TTC549 (cell line): Measurements from ENCODE around the gene CNP.

Experiments used
- FAIRE-seq: peaks from 2 replicates; lab custom pipeline; 2012; peaks lifted over from hg19 to GRCh38; lab: Jason Lieb, UNC

The CNP gene

GRCh38 chr17:41942626-41943373 is 23.8 kb upstream of the CNP start:
- FAIRE-seq: no peak

DNA sequence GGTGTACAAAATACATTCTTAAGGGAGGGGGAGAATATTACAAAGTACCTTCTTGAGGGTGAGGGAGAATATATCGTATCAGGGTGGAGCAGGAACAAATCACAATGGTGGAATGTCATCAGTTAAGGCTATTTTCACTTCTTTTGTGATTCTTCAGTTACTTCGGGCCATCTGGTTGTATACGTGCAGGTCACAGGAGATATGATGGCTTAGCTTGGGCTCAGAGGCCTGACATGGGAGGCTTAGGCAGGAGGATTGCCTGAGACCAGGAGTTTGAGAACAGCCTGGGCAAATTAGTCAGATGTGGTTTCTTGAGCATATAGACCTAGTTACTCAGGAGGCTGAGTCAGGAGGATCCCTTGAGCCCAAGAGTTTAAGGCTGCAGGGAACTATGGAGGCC is 23.1 kb upstream of the CNP start:
- FAIRE-seq: no peak

- no peak for FAIRE-seq
Measured at GRCh38 chr17:41944943-41945342, 21.7 kb upstream of the CNP start.

DNA sequence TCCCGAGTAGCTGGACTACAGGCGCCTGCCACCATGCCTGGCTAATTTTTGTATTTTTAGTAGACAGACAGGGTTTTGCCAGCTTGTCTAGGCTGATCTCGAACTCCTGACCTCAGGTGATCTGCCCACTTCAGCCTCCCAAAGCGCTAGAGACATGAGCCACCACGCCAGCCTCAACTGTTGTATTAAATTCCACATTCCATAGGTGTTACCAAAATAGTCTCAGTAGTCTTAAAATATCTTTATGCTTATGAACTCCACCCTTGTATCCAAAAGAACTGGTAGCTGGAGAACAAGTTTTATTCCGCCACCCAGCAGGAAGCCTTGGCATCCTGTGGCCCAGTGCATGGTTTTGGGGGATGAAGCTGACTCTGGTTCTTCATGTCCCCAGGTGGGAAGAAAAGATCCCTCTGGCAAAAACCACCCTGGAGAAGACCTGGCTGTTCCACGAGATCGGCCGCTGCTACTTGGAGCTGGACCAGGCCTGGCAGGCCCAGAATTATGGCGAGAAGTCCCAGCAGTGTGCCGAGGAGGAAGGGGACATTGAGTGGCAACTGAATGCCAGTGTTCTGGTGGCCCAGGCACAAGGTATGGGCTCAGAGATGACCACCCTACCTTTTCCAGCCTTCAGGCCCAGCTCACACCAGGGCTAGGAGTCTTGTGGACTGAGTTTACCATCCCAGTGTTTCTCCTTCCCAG is 17.7 kb upstream of the CNP start:
- no peak for FAIRE-seq

GRCh38 chr17:41956522-41956921 is 10.1 kb upstream of the CNP start:
- FAIRE-seq: no peak

DNA sequence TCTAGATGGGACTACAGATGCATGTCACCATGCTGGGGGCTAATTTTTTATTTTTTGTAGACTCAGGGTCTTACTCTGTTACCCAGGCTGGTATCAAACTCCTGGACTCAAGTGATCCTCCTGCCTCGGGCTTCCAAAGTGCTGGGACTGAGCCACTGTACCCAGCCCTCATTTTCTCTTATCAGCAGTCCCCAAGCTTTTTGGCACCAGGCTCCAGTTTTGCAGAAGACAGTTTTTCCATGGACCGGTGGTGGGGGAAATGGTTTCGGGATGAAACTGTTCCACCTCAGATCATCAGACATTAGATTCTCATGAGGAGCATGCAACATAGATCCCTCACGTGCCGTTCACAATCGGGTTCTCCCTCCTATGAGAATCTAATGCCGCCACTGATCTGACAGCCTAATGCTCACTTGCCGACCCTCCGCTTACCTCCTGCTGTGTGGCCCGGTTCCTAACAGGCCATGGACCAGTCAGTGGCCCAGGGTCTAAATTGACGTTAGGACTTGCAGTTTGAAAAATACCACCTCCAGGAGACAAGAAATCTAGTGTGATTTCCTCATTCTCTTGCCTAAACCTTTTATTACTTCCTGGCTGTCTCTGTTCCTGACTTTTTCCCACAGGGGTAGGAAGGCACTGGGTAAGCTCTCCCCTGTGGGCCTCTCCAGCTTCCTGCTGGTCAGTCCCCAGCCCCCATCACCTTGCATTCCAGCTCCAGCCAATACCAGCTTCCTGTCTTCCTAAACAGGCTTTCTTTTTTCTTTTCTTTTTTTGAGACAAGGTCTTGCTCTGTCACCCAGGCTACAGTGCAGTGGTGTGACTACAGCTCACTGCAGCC is 9.3 kb upstream of the CNP start:
- FAIRE-seq: no peak

GRCh38 chr17:41957869-41958439 is 8.6 kb upstream of the CNP start:
- no peak for FAIRE-seq

GRCh38 chr17:41959030-41959335 is 7.6 kb upstream of the CNP start:
- no peak for FAIRE-seq

- FAIRE-seq: no peak
Measured at GRCh38 chr17:41959336-41960095, 7.1 kb upstream of the CNP start.

GRCh38 chr17:41962111-41962510 is 4.5 kb upstream of the CNP start:
- FAIRE-seq: no peak

DNA sequence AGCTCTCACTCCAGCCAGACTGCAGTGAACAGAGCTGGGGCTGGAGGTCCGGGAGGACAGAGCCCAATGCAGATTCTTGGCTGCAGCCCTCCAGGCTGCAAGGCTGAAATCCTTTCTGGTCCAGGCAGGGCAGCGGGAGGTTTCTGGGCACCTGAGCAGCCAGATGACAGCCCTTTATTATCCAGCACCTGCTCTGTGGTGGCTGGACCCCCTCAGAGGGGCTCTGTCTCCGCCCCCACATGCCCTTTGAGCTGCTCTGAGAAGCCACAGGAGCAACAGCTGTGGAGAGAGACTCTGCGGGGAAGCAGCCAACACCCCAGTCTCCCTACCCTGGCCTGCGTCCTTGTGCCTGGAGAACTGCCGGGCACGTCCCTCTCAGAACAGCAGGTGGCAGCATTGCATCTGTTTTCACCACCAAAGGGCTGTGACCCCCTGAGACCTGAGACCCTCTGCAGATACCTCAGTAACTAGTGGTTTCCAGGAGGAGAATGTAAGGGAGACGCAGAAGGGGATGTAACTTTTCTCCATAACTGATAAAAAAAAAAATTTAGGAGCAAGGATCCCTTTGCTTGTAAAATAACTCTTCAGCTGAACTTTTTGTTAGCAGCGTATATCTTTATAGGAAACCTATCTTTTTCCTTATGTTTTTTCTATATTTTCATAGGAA is 3.7 kb upstream of the CNP start:
- FAIRE-seq: no peak

- no peak for FAIRE-seq
Measured at GRCh38 chr17:41965694-41966462, 717 bp upstream of the CNP start.

GRCh38 chr17:41967141-41967920 is 736 bp downstream of the CNP start:
- FAIRE-seq: no peak

DNA sequence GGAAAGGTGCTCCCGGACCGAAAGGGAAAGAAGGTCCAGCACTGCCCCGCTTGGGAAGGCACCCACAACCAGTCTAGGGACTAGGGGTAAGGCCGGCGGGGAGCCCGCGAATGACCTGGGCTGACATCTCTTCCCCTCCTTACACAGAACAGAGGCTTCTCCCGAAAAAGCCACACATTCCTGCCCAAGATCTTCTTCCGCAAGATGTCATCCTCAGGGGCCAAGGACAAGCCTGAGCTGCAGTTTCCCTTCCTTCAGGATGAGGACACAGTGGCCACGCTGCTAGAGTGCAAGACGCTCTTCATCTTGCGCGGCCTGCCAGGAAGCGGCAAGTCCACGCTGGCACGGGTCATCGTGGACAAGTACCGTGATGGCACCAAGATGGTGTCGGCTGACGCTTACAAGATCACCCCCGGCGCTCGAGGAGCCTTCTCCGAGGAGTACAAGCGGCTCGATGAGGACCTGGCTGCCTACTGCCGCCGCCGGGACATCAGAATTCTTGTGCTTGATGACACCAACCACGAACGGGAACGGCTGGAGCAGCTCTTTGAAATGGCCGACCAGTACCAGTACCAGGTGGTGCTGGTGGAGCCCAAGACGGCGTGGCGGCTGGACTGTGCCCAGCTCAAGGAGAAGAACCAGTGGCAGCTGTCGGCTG is 1.5 kb downstream of the CNP start:
- FAIRE-seq: no peak

DNA sequence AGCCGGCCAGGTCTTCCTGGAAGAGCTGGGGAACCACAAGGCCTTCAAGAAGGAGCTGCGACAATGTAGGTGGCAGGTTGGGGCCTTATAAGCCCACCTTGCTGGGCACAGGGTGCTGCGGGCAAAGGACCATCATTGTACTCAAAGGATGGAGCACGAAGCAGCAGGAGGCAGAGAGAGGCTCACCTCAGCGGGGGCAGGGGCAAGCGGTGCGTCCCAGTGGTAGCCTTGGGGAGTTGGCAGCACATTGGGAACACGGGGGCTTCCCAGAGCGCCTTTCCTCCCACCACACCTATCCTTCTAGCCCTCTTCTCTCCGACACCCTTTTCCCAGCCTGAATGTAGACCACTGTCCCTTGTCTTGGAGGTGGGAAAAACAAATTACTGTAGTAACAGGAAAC is 2.1 kb downstream of the CNP start:
- no peak for FAIRE-seq

- FAIRE-seq: no peak
Measured at GRCh38 chr17:41970901-41971331, 4.3 kb downstream of the CNP start.

- FAIRE-seq: no peak
Measured at GRCh38 chr17:41971721-41972523, 5.3 kb downstream of the CNP start.

- FAIRE-seq: no peak
Measured at GRCh38 chr17:41972571-41973407, 6.2 kb downstream of the CNP start.
